Cardiac muscle cell (in vitro differentiated cells and primary cell): ENCODE measurements around the gene LRMDA. TPM values are rescaled to one million over a fixed set of nuclear protein-coding genes. Genes with fewer than 3 reads are reported as not detected.

ENCODE experiments used
- DNase-seq, 2 donors: peaks; one replicate each; pipeline versions ENCODE4 v3.0.0 to v3.0.0-alpha.2; 2010 to 2017; ENCODE audit warnings: low read depth in 1 of 2, low spot score in 1 of 2
- H3K27ac ChIP-seq: fragments of 200-600 bp; sonication (generic); 2 replicates; pipeline ENCODE4 v1.5.1; 2016
- H3K27me3 ChIP-seq: fragments of 200-600 bp; sonication (generic); 2 replicates; pipeline ENCODE4 v1.6.0; 2016; ENCODE audit warnings: control low read depth
- H3K36me3 ChIP-seq: fragments of 200-600 bp; sonication (generic); 2 replicates; pipeline ENCODE4 v1.5.1; 2016; ENCODE audit warnings: control low read depth
- H3K4me1 ChIP-seq: fragments of 200-600 bp; sonication (generic); 2 replicates; pipeline ENCODE4 v1.8.1; 2017; ENCODE audit warnings: low read depth, mild to moderate bottlenecking, mixed run types
- H3K4me3 ChIP-seq: fragments of 200-600 bp; sonication (generic); 2 replicates; pipeline ENCODE4 v1.5.1; 2016; ENCODE audit warnings: mild to moderate bottlenecking
- H3K9me3 ChIP-seq: fragments of 200-600 bp; sonication (generic); 2 replicates; pipeline ENCODE4 v1.5.1; 2017; ENCODE audit warnings: low read depth, mild to moderate bottlenecking, control low read depth
- polyA plus RNA-seq: library from polyadenylated mRNA; unstranded; fragments of >200 nt; fragmentation: Nextera tagmentation; extraction: Ambion mirVana; gene quantifications from 2 replicates; pipeline ENCODE4 v1.2.1, GENCODE V29; 2016
- total RNA-seq: library from RNA; depleted of rRNA; stranded (reverse); fragments of >200 nt; gene quantifications from 2 replicates; pipeline ENCODE4 v1.2.3, GENCODE V29; 2016
- TF ChIP-seq, protein P1 (sequence below): IDR thresholded peaks from 2 replicates; pipeline ENCODE4 v1.5.1; 2012; ENCODE audit warnings: low read depth, mild to moderate bottlenecking, low read length

LRMDA gene
- total and polyA plus RNA-seq, 2 experiments from 2014 or later, result 6.2 to 11.7 TPM

DNA sequence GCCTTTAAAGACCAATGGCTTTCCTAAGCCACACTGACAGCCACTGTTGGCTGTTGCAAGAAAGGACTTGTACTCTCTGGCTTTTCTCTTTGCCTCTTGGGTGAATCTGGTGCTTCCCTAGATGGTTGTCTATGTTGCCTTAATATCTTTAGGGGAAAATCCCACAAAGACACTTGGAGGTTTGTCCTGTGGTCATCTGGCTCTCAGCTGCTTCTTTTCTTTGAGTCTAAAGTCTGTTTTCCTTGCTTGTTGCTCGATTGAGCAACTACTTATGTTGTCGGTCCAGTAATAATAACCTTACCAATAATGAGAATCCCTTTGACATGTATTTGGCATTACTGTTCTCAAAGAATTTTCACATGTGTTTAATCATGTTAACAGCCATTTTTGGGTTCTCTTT, 537.6 kb downstream of the LRMDA start:
- DNase-seq, result no peak
- Histone ChIP-seq H3K9me3 (no peaks in the 10 kb centered on the region), H3K36me3 (no peaks in the 10 kb centered on the region), H3K4me1 (peaks cover 20% of the 10 kb centered on the region), H3K27me3 (no peaks in the 10 kb centered on the region), H3K4me3 (no peak overlapping the region), H3K27ac (no peak overlapping the region)
- TF ChIP-seq, protein P1, sequence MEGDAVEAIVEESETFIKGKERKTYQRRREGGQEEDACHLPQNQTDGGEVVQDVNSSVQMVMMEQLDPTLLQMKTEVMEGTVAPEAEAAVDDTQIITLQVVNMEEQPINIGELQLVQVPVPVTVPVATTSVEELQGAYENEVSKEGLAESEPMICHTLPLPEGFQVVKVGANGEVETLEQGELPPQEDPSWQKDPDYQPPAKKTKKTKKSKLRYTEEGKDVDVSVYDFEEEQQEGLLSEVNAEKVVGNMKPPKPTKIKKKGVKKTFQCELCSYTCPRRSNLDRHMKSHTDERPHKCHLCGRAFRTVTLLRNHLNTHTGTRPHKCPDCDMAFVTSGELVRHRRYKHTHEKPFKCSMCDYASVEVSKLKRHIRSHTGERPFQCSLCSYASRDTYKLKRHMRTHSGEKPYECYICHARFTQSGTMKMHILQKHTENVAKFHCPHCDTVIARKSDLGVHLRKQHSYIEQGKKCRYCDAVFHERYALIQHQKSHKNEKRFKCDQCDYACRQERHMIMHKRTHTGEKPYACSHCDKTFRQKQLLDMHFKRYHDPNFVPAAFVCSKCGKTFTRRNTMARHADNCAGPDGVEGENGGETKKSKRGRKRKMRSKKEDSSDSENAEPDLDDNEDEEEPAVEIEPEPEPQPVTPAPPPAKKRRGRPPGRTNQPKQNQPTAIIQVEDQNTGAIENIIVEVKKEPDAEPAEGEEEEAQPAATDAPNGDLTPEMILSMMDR, result no peak

DNA sequence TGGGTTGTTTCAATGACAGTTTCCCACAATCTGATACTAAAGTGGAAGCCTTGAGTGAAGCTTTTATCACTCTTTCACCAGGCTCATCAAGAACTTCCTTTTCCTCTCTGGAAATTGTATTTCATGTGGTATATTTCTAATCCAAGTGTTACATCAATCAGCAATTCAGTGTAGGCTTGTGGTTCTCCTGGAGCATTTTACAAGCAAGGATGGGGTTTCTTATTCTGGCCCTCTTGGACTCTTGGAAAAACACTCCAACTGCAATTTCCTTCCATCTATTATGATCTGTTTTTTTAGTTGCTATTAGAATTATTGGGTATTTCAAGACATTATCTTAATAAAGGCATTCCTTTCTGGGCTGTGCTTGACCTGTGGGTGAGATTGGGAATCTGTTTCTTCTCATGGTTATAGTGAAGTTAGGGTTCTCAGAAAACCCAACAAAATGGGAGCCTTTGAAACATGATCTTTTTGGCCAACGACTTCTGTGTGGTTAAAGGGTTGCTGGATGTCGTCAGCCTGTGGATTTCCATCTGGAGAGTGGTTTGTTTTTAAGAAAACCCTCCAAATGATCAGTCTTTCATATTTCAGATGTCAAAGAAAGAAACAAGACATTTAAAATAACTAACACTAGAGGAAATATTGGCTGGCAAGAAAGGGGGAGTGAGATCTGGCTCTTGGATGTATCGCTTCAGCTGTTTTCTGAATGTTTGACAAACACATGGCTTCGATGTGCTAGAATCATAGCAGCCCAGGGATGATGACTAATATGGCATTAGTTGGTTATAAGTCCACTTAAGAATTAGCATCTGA, 540.2 kb downstream of the LRMDA start:
- Histone ChIP-seq H3K27me3 (no peaks in the 10 kb centered on the region), H3K36me3 (no peaks in the 10 kb centered on the region), H3K9me3 (no peaks in the 10 kb centered on the region), H3K4me3 (no peak overlapping the region), H3K27ac (no peak overlapping the region), H3K4me1 (peaks cover 20% of the 10 kb centered on the region)
- DNase-seq, result peak in 1 of 2 donors; percentile 64
- TF ChIP-seq, protein P1, result no peak

DNA sequence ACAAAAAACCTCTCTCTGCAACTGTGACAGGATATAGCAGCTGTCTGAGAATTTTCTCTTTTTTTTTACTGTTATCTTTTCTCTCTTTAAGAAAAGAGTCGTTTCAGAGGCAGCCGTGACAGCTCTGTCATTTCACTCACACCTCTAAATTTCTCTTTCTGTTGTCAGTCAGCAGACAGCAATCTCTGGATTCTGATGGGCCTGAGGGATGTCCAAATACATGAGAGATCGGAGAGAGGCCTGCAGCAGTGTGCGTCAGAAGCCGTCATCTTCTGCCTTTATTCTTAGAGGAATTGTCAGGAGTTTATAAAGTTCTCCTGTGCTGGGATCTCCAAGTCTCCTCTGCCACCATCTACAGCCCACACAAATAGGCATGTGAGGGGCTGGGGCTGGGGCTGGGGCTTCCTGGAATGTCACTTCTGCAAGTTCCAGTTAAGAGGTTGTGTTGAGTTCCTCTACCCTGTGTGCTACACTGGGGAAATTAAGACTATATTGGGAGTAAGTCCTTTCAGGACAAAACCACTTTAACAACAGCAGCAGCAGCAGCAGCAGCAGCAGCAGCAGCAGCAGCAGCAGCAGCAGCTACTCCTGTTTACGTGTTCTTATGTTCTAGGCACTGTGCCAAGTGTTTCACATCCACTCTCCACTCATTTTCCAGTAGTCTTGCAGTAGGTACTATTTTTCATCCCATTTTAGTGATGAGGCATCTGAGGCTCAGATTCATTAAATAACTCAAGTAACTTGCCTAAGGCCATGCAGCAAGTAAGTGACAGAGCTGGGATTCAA, 541.3 kb downstream of the LRMDA start:
- Histone ChIP-seq H3K4me3 (no peak overlapping the region), H3K36me3 (no peaks in the 10 kb centered on the region), H3K4me1 (peaks cover 20% of the 10 kb centered on the region), H3K27me3 (no peaks in the 10 kb centered on the region), H3K9me3 (no peaks in the 10 kb centered on the region), H3K27ac (no peak overlapping the region)
- peak; percentile 51 to 87 for DNase-seq
- TF ChIP-seq, protein P1, result no peak

DNA sequence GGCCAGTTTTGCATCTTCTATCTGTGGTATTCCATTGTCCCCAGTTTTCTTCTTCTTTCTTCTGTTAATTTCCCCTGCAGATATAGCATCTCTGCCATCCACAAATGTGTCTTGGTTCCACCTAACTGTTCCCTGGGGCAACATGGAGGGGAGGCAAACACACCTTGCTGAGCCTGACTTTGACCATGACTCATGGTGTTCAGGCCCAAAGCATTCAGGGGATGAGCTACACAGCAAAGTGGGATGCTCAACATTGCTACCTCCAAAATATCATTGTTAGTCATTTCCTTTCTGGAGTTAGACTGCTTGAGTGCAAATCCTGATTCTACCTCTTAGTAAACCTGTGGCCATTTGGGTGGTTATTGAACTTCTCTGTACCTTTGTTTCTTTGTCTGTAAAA, 542.7 kb downstream of the LRMDA start:
- no peaks in the 10 kb centered on the region for H3K36me3 ChIP-seq
- TF ChIP-seq, protein P1, result no peak

DNA sequence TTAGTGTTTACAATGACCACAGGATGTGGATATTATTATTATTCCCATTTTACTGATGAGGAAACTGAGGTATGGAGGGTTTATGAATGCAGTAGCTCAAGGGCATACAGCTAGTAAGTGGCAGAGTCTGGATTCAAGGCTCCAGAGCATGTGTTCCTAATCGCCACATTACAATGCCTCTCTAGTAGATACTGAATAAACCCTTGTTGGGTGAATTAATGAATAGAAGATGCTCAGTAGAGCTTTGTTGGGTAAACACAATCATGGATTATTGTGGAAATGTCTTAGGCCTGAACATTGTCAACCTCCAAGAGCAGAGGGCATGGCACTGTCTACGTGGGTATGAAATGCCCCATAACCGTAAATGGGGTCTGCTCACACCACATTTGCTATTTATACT, 545.3 kb downstream of the LRMDA start:
- Histone ChIP-seq H3K4me1 (peaks cover 14% of the 10 kb centered on the region), H3K9me3 (no peaks in the 10 kb centered on the region), H3K27ac (no peak overlapping the region), H3K36me3 (no peaks in the 10 kb centered on the region), H3K4me3 (no peak overlapping the region), H3K27me3 (no peaks in the 10 kb centered on the region)
- no peak for DNase-seq
- TF ChIP-seq, protein P1, result no peak

More for the DNA sequence above, 542.7 kb downstream of the LRMDA start:
- Histone ChIP-seq H3K27ac (no peak overlapping the region), H3K4me1 (peaks cover 20% of the 10 kb centered on the region), H3K4me3 (no peak overlapping the region), H3K27me3 (no peaks in the 10 kb centered on the region), H3K9me3 (no peaks in the 10 kb centered on the region)
- DNase-seq, result no peak
